Measurements from ENCODE around the gene KDM4C.

DNA sequence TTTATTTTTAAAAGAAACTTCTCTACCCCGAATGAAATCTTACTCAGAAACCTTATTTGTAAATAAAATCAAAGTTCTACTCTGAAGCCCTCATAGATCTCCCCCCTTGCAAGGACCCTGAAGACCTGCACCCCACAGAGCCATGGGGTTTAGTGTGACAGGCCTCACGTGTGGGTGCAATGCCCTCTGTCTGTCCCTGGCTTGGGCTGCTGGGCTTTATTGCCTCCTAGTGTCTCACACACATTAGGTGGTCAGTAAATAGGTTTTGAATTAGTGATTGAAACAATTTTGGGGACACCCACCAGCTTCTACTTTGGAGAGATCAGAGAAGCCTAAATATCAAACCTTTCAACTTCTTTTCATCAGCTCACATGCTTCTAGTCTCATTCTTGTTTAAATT is 403.7 kb downstream of the KDM4C start:
- TF ChIP-seq, protein P1, sequence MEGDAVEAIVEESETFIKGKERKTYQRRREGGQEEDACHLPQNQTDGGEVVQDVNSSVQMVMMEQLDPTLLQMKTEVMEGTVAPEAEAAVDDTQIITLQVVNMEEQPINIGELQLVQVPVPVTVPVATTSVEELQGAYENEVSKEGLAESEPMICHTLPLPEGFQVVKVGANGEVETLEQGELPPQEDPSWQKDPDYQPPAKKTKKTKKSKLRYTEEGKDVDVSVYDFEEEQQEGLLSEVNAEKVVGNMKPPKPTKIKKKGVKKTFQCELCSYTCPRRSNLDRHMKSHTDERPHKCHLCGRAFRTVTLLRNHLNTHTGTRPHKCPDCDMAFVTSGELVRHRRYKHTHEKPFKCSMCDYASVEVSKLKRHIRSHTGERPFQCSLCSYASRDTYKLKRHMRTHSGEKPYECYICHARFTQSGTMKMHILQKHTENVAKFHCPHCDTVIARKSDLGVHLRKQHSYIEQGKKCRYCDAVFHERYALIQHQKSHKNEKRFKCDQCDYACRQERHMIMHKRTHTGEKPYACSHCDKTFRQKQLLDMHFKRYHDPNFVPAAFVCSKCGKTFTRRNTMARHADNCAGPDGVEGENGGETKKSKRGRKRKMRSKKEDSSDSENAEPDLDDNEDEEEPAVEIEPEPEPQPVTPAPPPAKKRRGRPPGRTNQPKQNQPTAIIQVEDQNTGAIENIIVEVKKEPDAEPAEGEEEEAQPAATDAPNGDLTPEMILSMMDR (IDR thresholded peaks at IDR 0.05), result no peak
- TF ChIP-seq POLR2A (IDR thresholded peaks at IDR 0.05), result no peak

Measured in thyroid gland (tissue), 4 donors.